Measurements from ENCODE around the gene SENP7.

DNA sequence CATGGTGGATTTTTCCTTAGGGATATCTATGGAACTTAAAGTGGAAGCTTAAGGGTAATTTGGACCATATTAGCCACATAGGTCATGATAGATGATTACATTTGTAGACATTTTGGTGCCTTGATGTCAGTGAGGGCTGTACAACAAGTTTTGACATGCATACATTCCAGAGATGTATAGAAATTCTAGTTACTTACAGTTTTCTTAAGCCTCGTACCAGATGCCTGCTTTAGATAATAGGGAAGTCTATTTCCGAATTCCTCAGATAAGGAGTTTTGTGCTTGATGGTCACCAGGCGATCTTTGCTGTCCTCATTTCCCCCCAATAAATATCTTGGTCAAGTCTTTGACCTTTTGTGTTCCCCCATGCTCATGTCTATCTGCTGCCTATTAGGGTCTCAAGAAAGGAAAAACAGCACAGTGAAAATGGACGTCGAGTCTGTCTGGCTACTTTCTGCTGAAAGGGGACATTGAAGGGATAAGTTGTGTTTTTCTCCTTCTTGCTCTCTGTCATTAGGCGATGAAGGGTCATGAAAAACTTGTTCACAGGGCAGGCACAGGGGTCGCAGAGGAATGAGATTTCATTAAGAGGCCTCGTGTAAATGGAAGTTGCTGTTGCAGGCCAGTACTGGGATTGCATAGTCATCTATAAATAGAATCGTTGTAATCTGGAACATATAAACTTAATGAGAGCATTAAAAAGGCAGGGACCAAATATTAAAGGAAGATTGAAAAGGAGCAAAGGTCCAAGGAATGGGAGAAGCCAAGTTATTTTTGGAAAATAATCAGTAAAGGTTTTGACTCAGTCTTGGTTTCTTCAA is 20.0 kb upstream of the SENP7 start:
- TF ChIP-seq, protein P1, sequence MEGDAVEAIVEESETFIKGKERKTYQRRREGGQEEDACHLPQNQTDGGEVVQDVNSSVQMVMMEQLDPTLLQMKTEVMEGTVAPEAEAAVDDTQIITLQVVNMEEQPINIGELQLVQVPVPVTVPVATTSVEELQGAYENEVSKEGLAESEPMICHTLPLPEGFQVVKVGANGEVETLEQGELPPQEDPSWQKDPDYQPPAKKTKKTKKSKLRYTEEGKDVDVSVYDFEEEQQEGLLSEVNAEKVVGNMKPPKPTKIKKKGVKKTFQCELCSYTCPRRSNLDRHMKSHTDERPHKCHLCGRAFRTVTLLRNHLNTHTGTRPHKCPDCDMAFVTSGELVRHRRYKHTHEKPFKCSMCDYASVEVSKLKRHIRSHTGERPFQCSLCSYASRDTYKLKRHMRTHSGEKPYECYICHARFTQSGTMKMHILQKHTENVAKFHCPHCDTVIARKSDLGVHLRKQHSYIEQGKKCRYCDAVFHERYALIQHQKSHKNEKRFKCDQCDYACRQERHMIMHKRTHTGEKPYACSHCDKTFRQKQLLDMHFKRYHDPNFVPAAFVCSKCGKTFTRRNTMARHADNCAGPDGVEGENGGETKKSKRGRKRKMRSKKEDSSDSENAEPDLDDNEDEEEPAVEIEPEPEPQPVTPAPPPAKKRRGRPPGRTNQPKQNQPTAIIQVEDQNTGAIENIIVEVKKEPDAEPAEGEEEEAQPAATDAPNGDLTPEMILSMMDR (IDR thresholded peaks at IDR 0.05), result no peak
- TF ChIP-seq EZH2 (IDR thresholded peaks at IDR 0.05; ENCODE audit: borderline replicate concordance, insufficient read depth, low read depth, low read length, poor library complexity, severe bottlenecking), result no peak

All from B cell (primary cell).